Measurements from ENCODE around the gene CA9. TPM values are rescaled to one million over a fixed set of nuclear protein-coding genes. Genes with fewer than 3 reads are reported as not detected.

Gene CA9
- total RNA-seq, 1 experiment from 2014 or later: 8.5 TPM

DNA sequence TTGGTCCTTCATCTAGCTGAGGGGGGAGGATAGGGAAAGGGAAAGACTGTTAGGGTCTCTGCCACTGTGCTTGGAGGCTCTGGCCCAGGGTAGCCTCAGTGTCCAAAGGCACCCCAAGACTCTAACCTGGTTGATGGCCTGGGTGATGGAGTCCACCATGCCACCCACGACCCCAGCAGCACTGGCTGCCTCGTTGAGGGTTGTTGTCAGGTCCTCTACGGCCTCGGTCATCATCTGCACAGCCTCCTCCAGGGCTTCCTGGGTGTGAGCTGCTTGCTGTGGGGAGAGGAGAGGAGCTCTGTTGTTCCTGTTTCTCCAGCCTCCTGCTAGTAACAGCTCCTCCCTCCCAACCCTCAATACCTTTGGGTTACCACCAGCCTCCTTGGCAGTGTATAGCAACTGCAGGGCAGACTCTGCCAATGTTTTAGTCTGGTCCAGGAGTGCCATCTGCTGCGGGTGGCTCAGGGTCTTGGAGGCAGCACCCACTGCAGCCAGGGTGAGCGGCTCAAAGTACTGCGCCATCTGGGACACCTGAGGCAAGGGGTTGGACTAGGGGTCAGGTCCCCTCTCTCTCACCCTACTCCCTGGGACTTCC, 32.2 kb downstream of the CA9 start:
- POLR2A ChIA-PET: no interaction called here
- intact Hi-C loops (cut with micrococcal nuclease): no loop called here
- Histone ChIP-seq H2AFZ (ENCODE audit: low read depth, low read length, poor library complexity, severe bottlenecking) (no peak overlapping the region), H3K36me3 (ENCODE audit: control insufficient read depth in 1 of 2, insufficient read depth in 2 of 2, low read length in 2 of 2) (peaks cover 58 to 72% of the 10 kb centered on the region in 2 experiments), H3K9me2 (ENCODE audit: insufficient read depth) (no peaks in the 10 kb centered on the region), H3K4me3 (replicated peaks in 1 of 2; ENCODE audit: low read depth in 1 of 2, low read length in 2 of 2) (no peak overlapping the region), H3K4me1 (ENCODE audit: control insufficient read depth in 1 of 2, insufficient read depth in 2 of 2, low read length in 2 of 2) (no peaks in the 10 kb centered on the region), H3K79me2 (ENCODE audit: insufficient read depth, low read length) (no peaks in the 10 kb centered on the region), H3K27ac (ENCODE audit: low read depth, low read length) (no peak overlapping the region), H4K20me1 (ENCODE audit: insufficient read depth) (no peaks in the 10 kb centered on the region), H3K9me3 (ENCODE audit: control insufficient read depth in 1 of 2, insufficient read depth in 1 of 2, low read depth in 1 of 2, low read length in 2 of 2) (no peaks in the 10 kb centered on the region), H3K4me2 (ENCODE audit: low read length) (no peak overlapping the region), H3K9ac (ENCODE audit: low read length) (no peak overlapping the region), H3K27me3 (ENCODE audit: insufficient read depth, low read length) (no peaks in the 10 kb centered on the region)
- ATAC-seq (no peak), DNase-seq (ENCODE audit: low read depth, low spot score) (no peak)
- RAD21 ChIA-PET (ENCODE audit: low non-redundant PET in 1 of 2, low total read pairs in 2 of 2, uncharacterized antibody in 2 of 2, unreplicated experiment in 2 of 2): no interaction called here
- CTCF ChIA-PET: interaction anchor here (1.8 kb wide), 1 partner anchor 9 kb away, joined by 7 read pairs; no protein-coding TSS in a partner anchor
- no TSS peak for BruUV-seq (replicated peaks)
- TF ChIP-seq CTCF (IDR thresholded peaks at IDR 0.05 in 2 of 3, conservative IDR thresholded peaks at IDR 0.05 in 1 of 3; ENCODE audit: borderline replicate concordance in 1 of 3, insufficient read depth in 1 of 3, low read depth in 2 of 3, low read length in 2 of 3): no peak
- TF ChIP-seq ZFX (IDR thresholded peaks at IDR 0.05): no peak

GRCh38 chr9:35706951-35707350, 33.2 kb downstream of the CA9 start:
- Histone ChIP-seq H3K4me3 (replicated peaks in 1 of 2; ENCODE audit: low read depth in 1 of 2, low read length in 2 of 2) (no peak overlapping the region), H3K36me3 (ENCODE audit: control insufficient read depth in 1 of 2, insufficient read depth in 2 of 2, low read length in 2 of 2) (peaks cover 51 to 74% of the 10 kb centered on the region in 2 experiments), H2AFZ (ENCODE audit: low read depth, low read length, poor library complexity, severe bottlenecking) (no peak overlapping the region), H3K79me2 (ENCODE audit: insufficient read depth, low read length) (no peaks in the 10 kb centered on the region), H3K9ac (ENCODE audit: low read length) (no peak overlapping the region), H3K27ac (ENCODE audit: low read depth, low read length) (no peak overlapping the region), H3K27me3 (ENCODE audit: insufficient read depth, low read length) (no peaks in the 10 kb centered on the region), H3K9me3 (ENCODE audit: control insufficient read depth in 1 of 2, insufficient read depth in 1 of 2, low read depth in 1 of 2, low read length in 2 of 2) (no peaks in the 10 kb centered on the region), H3K4me2 (ENCODE audit: low read length) (no peak overlapping the region), H3K9me2 (ENCODE audit: insufficient read depth) (no peaks in the 10 kb centered on the region), H3K4me1 (ENCODE audit: control insufficient read depth in 1 of 2, insufficient read depth in 2 of 2, low read length in 2 of 2) (no peaks in the 10 kb centered on the region), H4K20me1 (ENCODE audit: insufficient read depth) (no peaks in the 10 kb centered on the region)
- ATAC-seq: no peak
- TF ChIP-seq ZFX (IDR thresholded peaks at IDR 0.05) (no peak), SRF (IDR thresholded peaks at IDR 0.05; ENCODE audit: low read depth) (no peak), FOSL1 (IDR thresholded peaks at IDR 0.05; ENCODE audit: low read depth) (no peak), MAX (IDR thresholded peaks at IDR 0.05) (no peak), CEBPB (IDR thresholded peaks at IDR 0.05; ENCODE audit: low read depth) (no peak), ATF3 (IDR thresholded peaks at IDR 0.05) (no peak), EGR1 (IDR thresholded peaks at IDR 0.05; ENCODE audit: low read depth) (no peak), ZNF274 (IDR thresholded peaks at IDR 0.05; ENCODE audit: low read depth, low read length) (no peak), CBX3 (IDR thresholded peaks at IDR 0.05; ENCODE audit: low read depth) (no peak), RAD21 (IDR thresholded peaks at IDR 0.05; ENCODE audit: low read depth) (no peak)
- intact Hi-C loops (cut with micrococcal nuclease): no loop called here
- RAD21 ChIA-PET (ENCODE audit: low non-redundant PET in 1 of 2, low total read pairs in 2 of 2, uncharacterized antibody in 2 of 2, unreplicated experiment in 2 of 2): no interaction called here
- CTCF ChIA-PET: no interaction called here
- no peak for DNase-seq (ENCODE audit: low read depth, low spot score)
- POLR2A ChIA-PET: no interaction called here
- BruUV-seq (replicated peaks): no TSS peak

Measured in HCT116 (cell line).